TTC549 (cell line): ENCODE results near the gene LRRC47.

Source experiments
- FAIRE-seq: peaks from 2 replicates; lab custom pipeline; 2012; peaks lifted over from hg19 to GRCh38; lab: Jason Lieb, UNC

The LRRC47 gene

DNA sequence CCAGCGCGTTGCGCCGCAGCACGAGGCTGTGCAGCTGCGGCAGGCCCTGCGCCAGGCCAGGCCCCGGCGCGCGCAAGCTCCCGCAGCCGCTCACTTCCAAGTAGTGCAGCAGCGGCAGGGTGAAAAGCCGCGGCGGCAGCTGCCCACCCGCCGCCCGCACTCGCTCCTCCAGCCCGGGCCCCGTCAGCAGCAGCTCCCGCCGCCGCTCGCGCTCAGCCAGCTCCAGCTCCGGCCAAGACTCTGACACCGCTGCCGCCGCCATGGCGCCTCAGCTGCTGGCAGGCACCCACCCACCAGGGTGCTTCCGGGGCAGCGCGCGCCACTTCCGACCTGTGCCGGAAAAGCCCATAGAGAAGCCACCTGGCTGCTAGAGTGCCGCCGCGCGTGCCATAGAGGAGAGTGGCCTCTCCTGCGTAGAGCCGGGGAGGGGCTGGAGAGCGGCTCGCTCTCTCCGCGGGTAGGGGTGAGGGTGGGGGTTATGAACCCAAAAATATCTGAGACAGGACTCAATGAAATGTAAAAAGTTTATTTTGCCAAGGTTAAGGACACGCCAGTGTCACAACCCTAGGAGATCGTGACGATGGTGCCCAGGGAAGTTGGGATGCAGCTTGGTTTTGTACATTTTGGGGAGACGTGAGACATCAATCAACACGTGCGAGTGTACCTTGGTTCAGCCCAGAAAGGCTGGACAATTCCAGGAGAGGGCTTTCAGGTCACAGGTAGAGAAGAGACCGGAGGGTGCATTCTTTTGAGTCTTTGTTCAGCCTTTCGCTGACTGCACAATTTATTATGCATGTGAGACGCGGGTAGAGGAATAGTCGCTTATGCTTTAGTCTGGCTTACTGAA is at the start of gene LRRC47:
LRRC47 (minus strand) TSS at position 284 of the 847 bp plus-strand sequence; CDS start at position 262, 22 bp downstream.
- peak; percentile 15 for FAIRE-seq

DNA sequence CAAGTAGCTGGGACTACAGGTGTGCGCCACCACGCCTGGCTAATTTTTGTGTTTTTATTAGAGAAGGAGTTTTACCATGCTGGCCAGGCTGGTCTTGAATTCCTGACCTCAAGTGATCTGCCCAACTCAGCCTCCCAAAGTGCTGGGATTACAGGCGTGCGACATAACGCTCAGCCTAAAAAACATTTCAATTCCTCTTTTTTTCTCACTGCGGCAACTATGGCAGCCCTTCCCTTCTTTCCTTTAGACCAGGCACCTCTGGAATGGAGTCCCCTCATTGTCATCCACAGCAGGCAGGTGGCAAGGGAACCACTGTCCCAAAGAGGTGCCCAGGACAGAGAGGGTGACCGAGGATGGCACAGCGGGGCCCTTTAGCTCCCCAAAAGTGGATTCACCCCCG is 46.6 kb upstream of the LRRC47 start:
- no peak for FAIRE-seq

GRCh38 chr1:3841491-3841890 is 45.2 kb upstream of the LRRC47 start:
- no peak for FAIRE-seq

- FAIRE-seq = no peak
These were observed 42.5 kb upstream of the LRRC47 start for GRCh38 chr1:3838788-3839187.

- FAIRE-seq = no peak
These were observed 41.4 kb upstream of the LRRC47 start for GRCh38 chr1:3837685-3838084.

DNA sequence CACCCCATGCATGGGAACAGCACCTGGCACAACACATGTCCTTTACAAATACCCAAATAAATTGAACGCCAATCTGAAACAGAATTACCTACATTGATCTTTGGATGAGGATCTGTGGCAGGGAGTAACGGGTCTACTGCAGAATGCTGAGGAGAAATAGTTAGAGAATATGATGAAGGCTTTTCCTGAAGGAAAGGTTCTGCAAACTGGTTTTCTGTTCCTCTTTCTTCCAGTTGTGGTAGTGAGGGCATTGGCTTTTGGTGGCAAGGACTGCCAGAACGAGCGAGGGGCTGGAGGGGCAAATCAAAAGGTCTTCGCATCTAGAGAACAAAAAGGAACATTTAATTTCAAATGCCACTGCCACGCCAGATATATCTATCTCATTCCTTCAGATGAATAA is 40.9 kb upstream of the LRRC47 start:
- FAIRE-seq = no peak

DNA sequence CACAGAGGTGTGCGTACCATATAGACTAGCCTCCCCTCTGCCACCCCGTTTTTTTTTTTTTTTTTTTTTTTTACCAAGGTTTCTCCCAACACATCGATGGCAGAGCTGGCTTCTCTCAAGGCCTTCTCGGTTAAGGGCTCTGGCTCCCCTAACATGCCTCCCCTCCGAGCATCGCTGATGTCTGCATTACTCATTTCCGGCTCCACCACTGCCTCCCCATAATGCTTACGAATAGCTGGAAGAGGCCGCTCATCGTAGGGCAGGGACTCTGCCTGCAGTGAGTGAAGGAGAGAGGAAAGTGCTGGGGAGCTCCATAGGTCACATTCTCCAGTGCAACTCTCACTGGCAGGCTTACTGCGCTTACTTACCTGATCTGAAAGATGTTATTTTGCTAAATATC is 40.1 kb upstream of the LRRC47 start:
- FAIRE-seq = no peak

DNA sequence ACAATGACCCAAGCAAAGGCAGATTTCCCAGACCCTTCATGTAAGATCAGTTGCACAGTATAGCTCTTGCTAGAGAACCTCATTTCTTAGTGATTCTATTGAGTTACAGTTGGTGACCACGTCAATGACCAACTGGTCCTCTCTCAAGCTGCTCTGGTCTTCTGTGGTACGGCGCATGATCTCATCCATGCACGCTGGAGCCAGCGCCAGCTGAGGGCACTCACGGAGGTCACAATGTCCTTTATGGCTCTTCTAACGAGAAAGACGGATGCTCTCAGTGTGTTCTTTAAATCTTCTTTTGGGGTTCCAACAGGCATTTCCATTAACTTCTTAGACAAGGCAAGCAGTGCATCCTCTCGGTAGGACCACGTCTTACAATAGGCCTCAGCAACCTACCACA is 38.4 kb upstream of the LRRC47 start:
- no peak for FAIRE-seq

DNA sequence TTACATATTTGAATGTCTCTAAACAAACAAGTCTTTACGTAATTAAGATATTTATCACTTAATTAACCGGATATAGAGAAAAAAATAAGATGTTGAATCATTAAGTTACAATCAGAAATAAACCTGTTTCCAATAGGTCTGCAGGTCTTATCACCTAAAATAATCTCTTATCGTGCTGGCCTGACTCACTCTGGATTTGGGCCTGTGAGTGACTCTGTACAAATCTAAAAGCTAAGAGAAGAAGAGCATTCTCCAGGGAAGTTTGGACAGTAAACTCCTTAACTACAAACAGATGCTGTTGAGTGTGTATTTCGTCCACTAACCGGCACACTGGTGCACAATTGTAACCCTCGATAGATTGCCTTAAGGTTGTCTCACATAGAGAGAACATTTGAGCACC is 35.4 kb upstream of the LRRC47 start:
- FAIRE-seq = no peak

- no peak for FAIRE-seq
These were observed 32.1 kb upstream of the LRRC47 start for GRCh38 chr1:3828391-3828790.

GRCh38 chr1:3827813-3828307 is 31.6 kb upstream of the LRRC47 start:
- no peak for FAIRE-seq

DNA sequence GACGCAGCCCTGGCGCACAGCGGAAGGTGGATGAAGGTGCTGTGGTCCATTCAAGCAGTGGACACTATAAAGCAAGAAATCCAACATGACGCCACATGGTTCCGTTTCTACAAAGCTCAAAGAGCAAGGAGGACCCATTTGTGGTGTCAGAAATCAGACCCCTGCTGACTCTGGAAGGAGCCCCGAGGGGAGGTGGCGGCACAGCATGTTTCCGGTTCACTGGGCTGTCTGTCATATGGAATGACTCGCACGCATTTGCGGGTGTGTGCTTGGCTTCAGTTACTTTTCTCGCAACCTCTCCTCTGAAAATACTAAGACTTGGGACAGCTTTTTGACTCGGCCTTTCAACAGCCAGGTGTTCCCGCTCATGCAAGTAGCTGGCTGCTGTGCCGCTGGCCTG is 29.1 kb upstream of the LRRC47 start:
- no peak for FAIRE-seq

DNA sequence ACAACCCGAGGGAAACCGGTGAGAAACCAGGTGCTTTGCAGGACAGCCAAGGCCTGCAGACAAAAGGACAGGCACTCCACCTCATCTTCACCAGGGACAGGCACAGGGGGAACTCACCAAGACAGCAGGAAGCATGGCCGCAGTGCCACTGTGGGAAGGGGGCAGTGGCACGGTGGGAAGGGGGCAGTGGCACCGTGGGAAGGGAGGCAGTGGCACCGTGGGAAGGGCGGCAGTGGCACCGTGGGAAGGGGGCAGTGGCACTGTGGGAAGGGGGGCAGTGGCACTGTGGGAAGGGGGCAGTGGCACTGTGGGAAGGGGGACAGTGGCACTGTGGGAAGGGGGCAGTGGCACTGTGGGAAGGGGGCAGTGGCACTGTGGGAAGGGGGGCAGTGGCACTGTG is 28.4 kb upstream of the LRRC47 start:
- FAIRE-seq = no peak

DNA sequence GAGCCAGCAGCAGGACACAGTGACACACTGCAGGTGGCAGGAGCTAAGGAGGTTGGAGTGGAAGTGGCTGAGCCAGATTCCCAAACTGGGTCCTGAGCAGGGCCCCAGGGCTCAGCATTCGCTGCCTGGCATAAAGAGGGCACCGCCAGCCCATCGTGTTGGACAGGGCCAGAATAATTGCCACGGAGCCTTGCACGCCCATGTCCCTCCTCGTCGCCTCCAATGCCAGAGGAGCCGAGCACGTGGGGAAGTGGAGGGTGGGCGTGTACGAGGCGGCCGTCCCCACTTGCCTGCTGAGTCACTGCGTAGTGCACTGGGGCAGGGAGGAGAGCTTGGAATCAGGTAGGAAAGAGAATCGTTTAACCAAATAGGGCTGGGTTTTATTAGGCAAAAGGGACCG is 26.1 kb upstream of the LRRC47 start:
- no peak for FAIRE-seq

DNA sequence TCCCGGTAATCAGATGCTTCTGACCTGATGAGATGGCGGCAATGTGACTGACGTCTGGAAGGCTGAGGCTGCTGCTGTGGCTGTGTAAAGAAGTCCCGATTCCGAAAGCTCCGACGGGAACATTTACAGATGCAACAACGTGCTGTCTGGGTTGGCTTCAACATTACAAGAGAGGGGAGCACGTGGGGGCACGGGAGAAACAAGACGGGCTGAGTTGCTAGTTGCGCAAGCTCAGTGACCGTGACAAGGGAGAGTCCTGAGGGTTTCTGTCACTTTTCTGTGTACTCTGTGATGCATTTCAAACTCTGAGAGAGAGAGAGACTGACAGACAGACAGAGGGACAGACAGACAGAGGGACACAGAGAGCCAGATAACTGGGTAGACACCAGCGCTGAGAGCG is 25.6 kb upstream of the LRRC47 start:
- FAIRE-seq = no peak

- no peak for FAIRE-seq
These were observed 25.1 kb upstream of the LRRC47 start for GRCh38 chr1:3821447-3821846.

DNA sequence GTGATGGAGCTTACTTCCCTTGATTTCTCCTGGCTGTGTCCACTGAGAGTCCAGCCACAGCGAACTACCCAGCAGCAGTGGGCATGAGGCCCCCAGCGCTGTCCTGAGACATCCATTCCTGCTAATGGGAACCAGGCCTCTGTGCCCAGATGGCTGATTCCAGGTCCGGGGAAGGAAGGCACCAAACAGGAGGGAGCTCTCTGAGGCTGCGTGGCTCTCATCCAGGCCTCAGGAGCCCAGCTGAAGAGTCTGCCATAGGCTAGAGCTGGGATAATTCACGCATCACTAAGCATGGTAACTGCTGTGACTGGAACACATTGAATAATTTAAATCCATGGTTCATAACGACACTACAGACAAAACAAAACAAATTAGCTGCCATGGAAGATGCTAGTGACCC is 24.7 kb upstream of the LRRC47 start:
- FAIRE-seq = no peak

DNA sequence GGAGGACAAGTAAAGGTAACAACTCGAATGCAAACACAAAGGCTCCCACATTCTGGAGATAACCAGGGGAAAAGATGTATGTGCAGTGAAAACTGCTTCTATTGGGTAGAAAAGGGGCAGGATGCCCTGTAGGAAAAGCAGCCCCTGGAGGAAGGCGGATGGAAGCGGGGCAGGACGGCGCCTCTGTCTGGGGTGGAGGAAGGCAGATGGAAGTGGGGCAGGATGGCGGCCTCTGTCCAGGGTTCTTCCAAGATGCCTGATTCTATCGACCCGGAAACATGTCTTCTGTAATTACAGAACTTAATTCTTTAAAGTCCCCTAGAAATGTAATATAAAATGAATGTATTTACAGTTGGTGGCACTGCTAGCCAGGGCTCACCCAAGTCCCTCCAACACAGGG is 24.0 kb upstream of the LRRC47 start:
- FAIRE-seq = no peak

- FAIRE-seq = no peak
These were observed 23.5 kb upstream of the LRRC47 start for GRCh38 chr1:3819771-3820200.

GRCh38 chr1:3817821-3818597 is 21.7 kb upstream of the LRRC47 start:
- FAIRE-seq = no peak

- FAIRE-seq = no peak
These were observed 20.9 kb upstream of the LRRC47 start for GRCh38 chr1:3817138-3817740.

- no peak for FAIRE-seq
These were observed 20.2 kb upstream of the LRRC47 start for GRCh38 chr1:3816331-3817137.
